ENCODE data around the gene MPHOSPH6.

- TF ChIP-seq CTCF (IDR thresholded peaks at IDR 0.05): no peak
- TF ChIP-seq POLR2A (IDR thresholded peaks at IDR 0.05): no peak
- TF ChIP-seq POLR2AphosphoS5 (IDR thresholded peaks at IDR 0.05): no peak
Observed at GRCh38 chr16:82146957-82147356, 23.1 kb downstream of the MPHOSPH6 start.
